Caco-2 (cell line): ENCODE data around the gene GPC5. TPM values are rescaled to one million over a fixed set of nuclear protein-coding genes. Genes with fewer than 3 reads are reported as not detected.

Experiments used
- BruUV-seq: library from RNA; stranded (reverse); fragments of 400-500 nt; replicated peaks from 2 replicates; lab custom pipeline; 2021; lab: Mats Ljungman, UMichigan
- CTCF ChIA-PET: fragments of 300-600 bp; sonication (Branson Sonifier 250); formaldehyde crosslinking; loops from one replicate; lab custom pipeline; 2022; ENCODE audit warnings: antibody characterized with exemption; lab: Charles Lee
- POLR2A ChIA-PET: fragments of 300-600 bp; sonication (Branson Sonifier 250); formaldehyde crosslinking; loops from one replicate; lab custom pipeline; 2022; ENCODE audit warnings: antibody characterized with exemption; lab: Charles Lee
- DNase-seq, 2 experiments: peaks; one replicate each; pipeline versions ENCODE4 v3.0.0 to v3.0.0-alpha.2; 2020 to 2022
- H3K27me3 ChIP-seq: replicated peaks from 2 replicates; pipeline ENCODE4 v1.6.0; 2011; ENCODE audit warnings: low read length; ENCODE audit not compliant: control insufficient read depth, insufficient read depth
- H3K36me3 ChIP-seq: 2 replicates; pipeline ENCODE4 v1.5.1; 2011; ENCODE audit warnings: low read length; ENCODE audit not compliant: control insufficient read depth, insufficient read depth
- H3K4me1 ChIP-seq: fragments of 250-450 bp; sonication (Bioruptor Pico); 2 replicates; pipeline ENCODE4 v1.5.1; 2020; ENCODE audit warnings: mild to moderate bottlenecking
- H3K4me3 ChIP-seq: 2 replicates; pipeline ENCODE4 v1.5.1; 2011; ENCODE audit warnings: low read depth, mild to moderate bottlenecking, control low read depth, low read length
- H3K9me3 ChIP-seq: fragments of 250-450 bp; sonication (Bioruptor Pico); 2 replicates; pipeline ENCODE4 v1.5.1; 2020; ENCODE audit warnings: mild to moderate bottlenecking, moderate library complexity
- H3K27ac Mint-ChIP-seq: one replicate; pipeline ENCODE4 v1.8.0; 2022; ENCODE audit warnings: mixed read lengths; ENCODE audit not compliant: unreplicated experiment
- H3K27me3 Mint-ChIP-seq: one replicate; pipeline ENCODE4 v1.8.0; 2022; ENCODE audit warnings: mixed read lengths; ENCODE audit not compliant: insufficient read depth, unreplicated experiment
- H3K36me3 Mint-ChIP-seq: one replicate; pipeline ENCODE4 v1.8.0; 2022; ENCODE audit warnings: mild to moderate bottlenecking, mixed read lengths; ENCODE audit not compliant: insufficient read depth, unreplicated experiment
- H3K4me1 Mint-ChIP-seq: one replicate; pipeline ENCODE4 v1.8.0; 2022; ENCODE audit warnings: low read depth, mixed read lengths; ENCODE audit not compliant: unreplicated experiment
- H3K4me3 Mint-ChIP-seq: one replicate; pipeline ENCODE4 v1.8.0; 2022; ENCODE audit warnings: mild to moderate bottlenecking, moderate library complexity, mixed read lengths; ENCODE audit not compliant: unreplicated experiment
- H3K9me3 Mint-ChIP-seq: one replicate; pipeline ENCODE4 v1.8.0; 2022; ENCODE audit warnings: mixed read lengths; ENCODE audit not compliant: unreplicated experiment
- intact Hi-C: fragments of 100-400 bp; cut with micrococcal nuclease; formaldehyde crosslinking; loops from one replicate; pipeline ENCODE4 v1.10.0; 2022; ENCODE audit not compliant: unreplicated experiment
- total RNA-seq: library from RNA; stranded (reverse); gene quantifications from 2 replicates; pipeline ENCODE4 v1.2.3, GENCODE V29; 2022
- TF ChIP-seq, protein P1 (sequence below), 2 experiments: fragments of 200-600 bp in 1 of 2; IDR thresholded peaks; 1 replicate in 1 of 2; 2 replicates in 1 of 2; pipeline versions ENCODE4 v1.5.1 to v1.8.0; 2011 to 2022; ENCODE audit warnings: antibody characterized with exemption in 1 of 2, control low read depth in 1 of 2, inconsistent platforms in 1 of 2, low read depth in 1 of 2, low read length in 1 of 2, mild to moderate bottlenecking in 1 of 2, moderate library complexity in 1 of 2; ENCODE audit not compliant: insufficient read depth in 1 of 2, severe bottlenecking in 1 of 2, unreplicated experiment in 1 of 2

The GPC5 gene
- total RNA-seq, 1 experiment from 2014 or later, result 4.1 TPM

DNA sequence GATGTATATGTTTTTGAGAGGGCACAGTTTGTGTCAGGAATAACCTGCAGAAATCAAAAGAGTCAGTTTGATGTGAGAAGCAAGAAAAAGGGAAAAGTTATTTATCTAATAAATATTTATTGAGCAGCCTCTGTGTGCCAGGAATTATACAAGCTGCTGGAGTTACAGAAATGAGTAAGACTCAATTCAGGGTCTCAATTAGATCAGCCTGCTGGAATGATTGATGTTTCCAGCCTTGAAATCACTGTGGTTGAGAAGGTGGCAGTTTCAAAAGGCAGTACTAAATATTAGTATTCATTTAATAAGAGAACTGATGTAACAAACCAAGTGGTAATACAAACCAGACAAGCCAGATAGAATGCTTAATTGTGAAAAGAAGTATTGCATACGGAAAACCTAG lies 1045.8 kb downstream of the GPC5 start:
- Histone ChIP-seq H3K9me3 (no peaks in the 10 kb centered on the region), H3K4me1 (no peaks in the 10 kb centered on the region), H3K27me3 (no peaks in the 10 kb centered on the region), H3K4me3 (no peak overlapping the region), H3K36me3 (no peaks in the 10 kb centered on the region)
- no peak overlapping the region for H3K27ac Mint-ChIP-seq
- H3K4me1 Mint-ChIP-seq, result no peaks in the 10 kb centered on the region
- ChIA-PET CTCF (no interaction called here), POLR2A (no interaction called here)
- BruUV-seq, result no TSS peak
- no peak overlapping the region for H3K4me3 Mint-ChIP-seq
- TF ChIP-seq, protein P1, sequence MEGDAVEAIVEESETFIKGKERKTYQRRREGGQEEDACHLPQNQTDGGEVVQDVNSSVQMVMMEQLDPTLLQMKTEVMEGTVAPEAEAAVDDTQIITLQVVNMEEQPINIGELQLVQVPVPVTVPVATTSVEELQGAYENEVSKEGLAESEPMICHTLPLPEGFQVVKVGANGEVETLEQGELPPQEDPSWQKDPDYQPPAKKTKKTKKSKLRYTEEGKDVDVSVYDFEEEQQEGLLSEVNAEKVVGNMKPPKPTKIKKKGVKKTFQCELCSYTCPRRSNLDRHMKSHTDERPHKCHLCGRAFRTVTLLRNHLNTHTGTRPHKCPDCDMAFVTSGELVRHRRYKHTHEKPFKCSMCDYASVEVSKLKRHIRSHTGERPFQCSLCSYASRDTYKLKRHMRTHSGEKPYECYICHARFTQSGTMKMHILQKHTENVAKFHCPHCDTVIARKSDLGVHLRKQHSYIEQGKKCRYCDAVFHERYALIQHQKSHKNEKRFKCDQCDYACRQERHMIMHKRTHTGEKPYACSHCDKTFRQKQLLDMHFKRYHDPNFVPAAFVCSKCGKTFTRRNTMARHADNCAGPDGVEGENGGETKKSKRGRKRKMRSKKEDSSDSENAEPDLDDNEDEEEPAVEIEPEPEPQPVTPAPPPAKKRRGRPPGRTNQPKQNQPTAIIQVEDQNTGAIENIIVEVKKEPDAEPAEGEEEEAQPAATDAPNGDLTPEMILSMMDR (IDR thresholded peaks at IDR 0.05; ENCODE audit: insufficient read depth in 1 of 2, low read depth in 1 of 2, low read length in 1 of 2, severe bottlenecking in 1 of 2, unreplicated experiment in 1 of 2), result no peak
- no peaks in the 10 kb centered on the region for H3K27me3 Mint-ChIP-seq
- intact Hi-C loops, result no loop called here
- H3K9me3 Mint-ChIP-seq, result no peaks in the 10 kb centered on the region
- H3K36me3 Mint-ChIP-seq, result no peaks in the 10 kb centered on the region
- no peak for DNase-seq

DNA sequence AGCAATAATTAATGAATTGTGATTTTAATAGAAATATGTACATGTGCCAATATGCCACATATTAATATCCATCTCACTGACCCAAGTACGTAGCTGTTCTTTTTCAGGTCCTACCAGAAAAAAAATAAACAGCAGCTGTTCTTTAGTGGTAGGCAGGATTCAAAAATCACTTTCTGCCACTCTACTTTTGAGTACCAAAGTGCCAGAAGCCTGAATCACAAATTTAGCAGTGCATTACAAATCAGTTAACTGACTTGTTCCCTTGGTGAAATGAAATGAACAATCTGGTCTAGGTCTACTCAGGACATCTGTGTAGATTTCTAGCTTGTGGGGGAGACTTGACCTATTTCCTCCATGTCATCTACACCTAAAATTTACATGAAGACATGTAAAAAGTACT lies 1052.6 kb downstream of the GPC5 start:
- CTCF ChIA-PET, result no interaction called here
- H3K36me3 Mint-ChIP-seq, result no peaks in the 10 kb centered on the region

DNA sequence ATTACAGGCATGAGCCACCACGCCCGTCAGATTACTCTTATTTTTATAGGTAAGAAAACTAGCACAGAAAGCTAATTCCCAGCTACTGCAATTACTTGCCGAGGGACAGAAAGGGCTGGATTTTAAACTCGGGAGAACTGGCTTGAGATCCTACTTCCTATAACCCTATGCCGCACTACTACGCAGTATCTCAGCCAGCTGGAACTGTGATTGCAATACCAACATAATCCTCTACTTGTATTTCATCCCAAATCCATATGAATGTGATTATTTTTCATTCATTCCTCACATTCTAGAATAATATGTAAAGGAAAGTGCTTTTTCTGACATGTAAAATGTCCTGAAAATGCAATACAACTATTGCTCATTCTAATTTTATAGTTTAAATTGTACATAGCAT lies 1054.4 kb downstream of the GPC5 start:
- Histone ChIP-seq H3K4me3 (no peak overlapping the region), H3K36me3 (no peaks in the 10 kb centered on the region), H3K27me3 (no peaks in the 10 kb centered on the region), H3K4me1 (no peaks in the 10 kb centered on the region), H3K9me3 (no peaks in the 10 kb centered on the region)
- Mint-ChIP-seq H3K4me3 (no peak overlapping the region), H3K27ac (no peak overlapping the region), H3K9me3 (no peaks in the 10 kb centered on the region), H3K27me3 (no peaks in the 10 kb centered on the region), H3K36me3 (no peaks in the 10 kb centered on the region), H3K4me1 (no peaks in the 10 kb centered on the region)
- no TSS peak for BruUV-seq
- ChIA-PET POLR2A (no interaction called here), CTCF (no interaction called here)
- DNase-seq, result no peak
- TF ChIP-seq, protein P1 (IDR thresholded peaks at IDR 0.05; ENCODE audit: insufficient read depth in 1 of 2, low read depth in 1 of 2, low read length in 1 of 2, severe bottlenecking in 1 of 2, unreplicated experiment in 1 of 2), result no peak
- intact Hi-C loops, result no loop called here

More for the DNA sequence above, 1052.6 kb downstream of the GPC5 start:
- intact Hi-C loops, result no loop called here
- H3K4me3 ChIP-seq, result no peak overlapping the region
- H3K27me3 ChIP-seq, result no peaks in the 10 kb centered on the region
- H3K4me1 Mint-ChIP-seq, result no peaks in the 10 kb centered on the region
- TF ChIP-seq, protein P1 (IDR thresholded peaks at IDR 0.05; ENCODE audit: insufficient read depth in 1 of 2, low read depth in 1 of 2, low read length in 1 of 2, severe bottlenecking in 1 of 2, unreplicated experiment in 1 of 2), result no peak
- no peaks in the 10 kb centered on the region for H3K9me3 ChIP-seq
- POLR2A ChIA-PET, result no interaction called here
- H3K27me3 Mint-ChIP-seq, result no peaks in the 10 kb centered on the region
- no peaks in the 10 kb centered on the region for H3K36me3 ChIP-seq
- no peaks in the 10 kb centered on the region for H3K4me1 ChIP-seq
- no peak overlapping the region for H3K4me3 Mint-ChIP-seq
- H3K9me3 Mint-ChIP-seq, result no peaks in the 10 kb centered on the region
- no peak for DNase-seq
- no peak overlapping the region for H3K27ac Mint-ChIP-seq
- no TSS peak for BruUV-seq
